ENCODE measurements around the gene ACOT4. TPM values are rescaled to one million over a fixed set of nuclear protein-coding genes. Genes with fewer than 3 reads are reported as not detected.
"Not testable (repeated sequence)": the region's sequence is repeated elsewhere in the genome, so short reads cannot be mapped to it uniquely, and the experiment has no call there.

Gene ACOT4
- 4.5 TPM for total RNA-seq
- long read RNA-seq, transcript ACOT4-201 (3 exons, 2,362 nt) = major isoform, 8 of 11 reads
- long read RNA-seq, partial matches to known transcripts = 0 of 11 reads
- long read RNA-seq, other reads (novel, unspliced or antisense) = 3 of 11 reads

GRCh38 chr14:73591690-73592449 lies at the start of gene ACOT4:
ACOT4 (plus strand) TSS chr14:73591873; CDS start chr14:73591960, 87 bp downstream.
- Histone ChIP-seq H3K4me1 (peaks cover 3% of the 10 kb centered on the region), H3K27ac (peak within 1 kb of the TSS; percentile 73), H3K9me3 (no peaks in the 10 kb centered on the region), H3K4me3 (peak within 1 kb of the TSS; percentile 64), H3K36me3 (no peaks in the 10 kb centered on the region), H3K27me3 (no peaks in the 10 kb centered on the region)
- intact Hi-C loops (cut with DNase I) = no loop called here
- peak; percentile 80 for DNase-seq
- TF ChIP-seq CTCF (IDR thresholded peaks at IDR 0.05) = peak; percentile 11
- peak; percentile 96 for ATAC-seq

GRCh38 chr14:73542961-73543360 lies 48.7 kb upstream of the ACOT4 start:
- H3K27me3 ChIP-seq; intact Hi-C loops (cut with DNase I); H3K9me3 ChIP-seq; H3K4me1 ChIP-seq; H3K4me3 ChIP-seq; DNase-seq; ATAC-seq; H3K27ac ChIP-seq; H3K36me3 ChIP-seq: not testable (repeated sequence)

GRCh38 chr14:73545353-73545752 lies 46.3 kb upstream of the ACOT4 start:
- H3K36me3 ChIP-seq; H3K27me3 ChIP-seq; H3K4me1 ChIP-seq; intact Hi-C loops (cut with DNase I); H3K9me3 ChIP-seq; H3K27ac ChIP-seq; DNase-seq; H3K4me3 ChIP-seq: not testable (repeated sequence)
- peak; percentile 57 for ATAC-seq

- H3K36me3 ChIP-seq; H3K4me3 ChIP-seq; H3K9me3 ChIP-seq; H3K27ac ChIP-seq; H3K27me3 ChIP-seq; DNase-seq; H3K4me1 ChIP-seq; intact Hi-C loops (cut with DNase I); ATAC-seq: not testable (repeated sequence)
Measured at GRCh38 chr14:73549097-73549496, 42.6 kb upstream of the ACOT4 start.

- H3K4me3 ChIP-seq; H3K4me1 ChIP-seq; H3K27ac ChIP-seq; DNase-seq; intact Hi-C loops (cut with DNase I); H3K9me3 ChIP-seq; H3K36me3 ChIP-seq; H3K27me3 ChIP-seq: not testable (repeated sequence)
- ATAC-seq = peak; percentile 86
Measured at GRCh38 chr14:73549889-73550524, 41.7 kb upstream of the ACOT4 start.

GRCh38 chr14:73553845-73554244 lies 37.8 kb upstream of the ACOT4 start:
- no peak for DNase-seq
- intact Hi-C loops (cut with DNase I) = no loop called here
- Histone ChIP-seq H3K9me3 (no peaks in the 10 kb centered on the region), H3K36me3 (no peaks in the 10 kb centered on the region), H3K4me3 (no peak overlapping the region), H3K27me3 (no peaks in the 10 kb centered on the region), H3K4me1 (no peaks in the 10 kb centered on the region), H3K27ac (no peak overlapping the region)
- TF ChIP-seq CTCF (IDR thresholded peaks at IDR 0.05) = no peak
- no peak for ATAC-seq

GRCh38 chr14:73557201-73557600 lies 34.5 kb upstream of the ACOT4 start:
- H3K9me3 ChIP-seq; intact Hi-C loops (cut with DNase I); H3K4me3 ChIP-seq; DNase-seq; H3K27me3 ChIP-seq; H3K4me1 ChIP-seq; H3K27ac ChIP-seq; H3K36me3 ChIP-seq; ATAC-seq: not testable (repeated sequence)

GRCh38 chr14:73558238-73558637 lies 33.4 kb upstream of the ACOT4 start:
- H3K9me3 ChIP-seq; H3K36me3 ChIP-seq; H3K27ac ChIP-seq; H3K27me3 ChIP-seq; intact Hi-C loops (cut with DNase I); DNase-seq; H3K4me1 ChIP-seq; H3K4me3 ChIP-seq; ATAC-seq: not testable (repeated sequence)

GRCh38 chr14:73562256-73562655 lies 29.4 kb upstream of the ACOT4 start:
- intact Hi-C loops (cut with DNase I); H3K4me3 ChIP-seq; H3K4me1 ChIP-seq; H3K36me3 ChIP-seq; ATAC-seq; H3K27me3 ChIP-seq; H3K27ac ChIP-seq; DNase-seq; H3K9me3 ChIP-seq: not testable (repeated sequence)

- H3K36me3 ChIP-seq; H3K9me3 ChIP-seq; H3K27ac ChIP-seq; H3K27me3 ChIP-seq; H3K4me3 ChIP-seq; intact Hi-C loops (cut with DNase I); ATAC-seq; DNase-seq: not testable (repeated sequence)
- peaks cover 12% of the 10 kb centered on the region for H3K4me1 ChIP-seq
Measured at GRCh38 chr14:73562696-73563095, 29.0 kb upstream of the ACOT4 start.

GRCh38 chr14:73566431-73566830 lies 25.2 kb upstream of the ACOT4 start:
- H3K36me3 ChIP-seq; H3K27me3 ChIP-seq; ATAC-seq; DNase-seq; H3K4me3 ChIP-seq; H3K27ac ChIP-seq; H3K9me3 ChIP-seq; intact Hi-C loops (cut with DNase I): not testable (repeated sequence)
- peaks cover 28% of the 10 kb centered on the region for H3K4me1 ChIP-seq

GRCh38 chr14:73566935-73567334 lies 24.7 kb upstream of the ACOT4 start:
- intact Hi-C loops (cut with DNase I); DNase-seq; ATAC-seq; H3K4me3 ChIP-seq; H3K27ac ChIP-seq; H3K27me3 ChIP-seq; H3K36me3 ChIP-seq; H3K9me3 ChIP-seq: not testable (repeated sequence)
- peaks cover 28% of the 10 kb centered on the region for H3K4me1 ChIP-seq
